ENCODE data around the gene SRPK2. TPM values are rescaled to one million over a fixed set of nuclear protein-coding genes. Genes with fewer than 3 reads are reported as not detected.
A peak's percentile ranks its signal among the peaks of the same experiment; 100 is the strongest.
"Not testable (repeated sequence)": the region's sequence is repeated elsewhere in the genome, so short reads cannot be mapped to it uniquely, and the experiment has no call there.

The SRPK2 gene
- total and polyA plus RNA-seq, 3 donors from 2014 or later = 181 to 293 (median 226) TPM

GRCh38 chr7:105330526-105330925, 58.2 kb downstream of the SRPK2 start:
- Histone ChIP-seq H3K4me1 (no peaks in the 10 kb centered on the region), H3K27me3 (no peaks in the 10 kb centered on the region), H3K27ac (no peak overlapping the region), H3K36me3 (ENCODE audit: low read depth, missing control alignments) (no peaks in the 10 kb centered on the region), H3K9me3 (no peaks in the 10 kb centered on the region), H3K4me3 (no peak overlapping the region)
- TF ChIP-seq, protein P1, sequence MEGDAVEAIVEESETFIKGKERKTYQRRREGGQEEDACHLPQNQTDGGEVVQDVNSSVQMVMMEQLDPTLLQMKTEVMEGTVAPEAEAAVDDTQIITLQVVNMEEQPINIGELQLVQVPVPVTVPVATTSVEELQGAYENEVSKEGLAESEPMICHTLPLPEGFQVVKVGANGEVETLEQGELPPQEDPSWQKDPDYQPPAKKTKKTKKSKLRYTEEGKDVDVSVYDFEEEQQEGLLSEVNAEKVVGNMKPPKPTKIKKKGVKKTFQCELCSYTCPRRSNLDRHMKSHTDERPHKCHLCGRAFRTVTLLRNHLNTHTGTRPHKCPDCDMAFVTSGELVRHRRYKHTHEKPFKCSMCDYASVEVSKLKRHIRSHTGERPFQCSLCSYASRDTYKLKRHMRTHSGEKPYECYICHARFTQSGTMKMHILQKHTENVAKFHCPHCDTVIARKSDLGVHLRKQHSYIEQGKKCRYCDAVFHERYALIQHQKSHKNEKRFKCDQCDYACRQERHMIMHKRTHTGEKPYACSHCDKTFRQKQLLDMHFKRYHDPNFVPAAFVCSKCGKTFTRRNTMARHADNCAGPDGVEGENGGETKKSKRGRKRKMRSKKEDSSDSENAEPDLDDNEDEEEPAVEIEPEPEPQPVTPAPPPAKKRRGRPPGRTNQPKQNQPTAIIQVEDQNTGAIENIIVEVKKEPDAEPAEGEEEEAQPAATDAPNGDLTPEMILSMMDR (IDR thresholded peaks at IDR 0.05) = no peak
- no peak for TF ChIP-seq POLR2A (IDR thresholded peaks at IDR 0.05)
- 75 to 76% methylated on average over 3 of the region's 3 CpGs for WGBS, 2 donors
- peak; percentile 13 for DNase-seq
- intact Hi-C loops (cut with DNase I; ENCODE audit: low total_unique reads) = no loop called here

DNA sequence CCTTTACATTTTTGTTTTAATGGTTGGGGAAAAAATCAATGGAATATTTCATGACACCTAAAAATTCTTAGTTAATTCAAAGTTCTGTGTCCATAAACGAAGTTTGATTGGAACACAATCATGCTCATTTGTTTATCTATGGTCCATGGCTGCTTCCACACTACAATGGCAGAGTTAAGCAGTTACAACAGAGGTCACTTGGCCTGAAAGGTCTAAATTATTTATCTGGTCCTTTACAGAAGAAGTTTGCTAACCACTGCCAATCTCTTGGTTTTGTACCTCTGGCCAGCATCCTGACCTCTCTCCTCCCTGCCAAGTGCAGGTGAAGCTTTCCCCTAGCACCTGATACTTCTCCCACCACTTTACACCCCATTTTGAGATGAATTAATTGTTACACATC, 61.5 kb downstream of the SRPK2 start:
- H3K36me3 ChIP-seq (ENCODE audit: low read depth, missing control alignments) = no peaks in the 10 kb centered on the region
- TF ChIP-seq, protein P1 (IDR thresholded peaks at IDR 0.05) = no peak
- TF ChIP-seq POLR2A (IDR thresholded peaks at IDR 0.05) = no peak
- no peak overlapping the region for H3K4me3 ChIP-seq
- no peak overlapping the region for H3K27ac ChIP-seq
- intact Hi-C loops (cut with DNase I; ENCODE audit: low total_unique reads) = no loop called here
- no peaks in the 10 kb centered on the region for H3K27me3 ChIP-seq
- no peaks in the 10 kb centered on the region for H3K9me3 ChIP-seq
- WGBS, 2 donors = 63 to 76% methylated on average over 1 of the region's 1 CpG
- DNase-seq = no peak
- H3K4me1 ChIP-seq = no peaks in the 10 kb centered on the region

DNA sequence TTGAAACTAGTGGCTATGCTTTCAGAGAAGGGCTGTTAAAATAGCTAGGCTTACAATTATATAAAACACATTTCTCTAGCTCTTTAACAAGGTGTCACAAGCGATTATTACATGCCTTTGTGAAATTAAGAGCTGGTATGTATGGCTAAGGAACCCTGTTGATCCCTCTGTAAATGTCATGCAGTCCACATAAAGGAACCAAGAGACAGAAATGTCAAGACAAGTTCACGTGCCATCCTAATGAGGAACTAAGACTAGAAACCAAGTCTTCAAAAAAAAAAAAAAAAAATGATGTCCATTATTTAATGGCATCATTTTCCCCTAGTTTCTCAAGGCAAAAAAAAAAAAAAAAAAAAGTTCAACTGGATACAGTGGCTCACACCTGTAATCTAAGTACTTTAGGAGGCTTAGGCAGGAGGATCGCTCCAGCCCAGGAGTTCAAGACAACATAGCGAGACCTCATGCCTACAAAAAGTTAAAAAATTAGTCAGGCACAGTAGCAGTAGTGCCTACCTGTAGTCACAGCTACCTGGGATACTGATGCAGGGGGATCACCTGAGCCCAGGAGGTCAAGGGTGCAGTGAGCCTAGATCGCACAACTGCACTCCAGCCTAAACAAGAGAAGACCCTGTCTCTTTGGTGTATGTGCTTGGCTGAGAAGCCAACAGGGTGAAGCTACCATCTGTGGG, 63.4 kb downstream of the SRPK2 start:
- Histone ChIP-seq H3K27me3 (no peaks in the 10 kb centered on the region), H3K36me3 (ENCODE audit: low read depth, missing control alignments) (no peaks in the 10 kb centered on the region), H3K4me3 (no peak overlapping the region), H3K4me1 (no peaks in the 10 kb centered on the region), H3K9me3 (no peaks in the 10 kb centered on the region), H3K27ac (no peak overlapping the region)
- 86 to 87% methylated on average over 5 of the region's 5 CpGs for WGBS, 2 donors
- intact Hi-C loops (cut with DNase I; ENCODE audit: low total_unique reads) = no loop called here
- TF ChIP-seq POLR2A (IDR thresholded peaks at IDR 0.05) = no peak
- TF ChIP-seq, protein P1 (IDR thresholded peaks at IDR 0.05) = no peak
- no peak for DNase-seq

- DNase-seq; H3K36me3 ChIP-seq (ENCODE audit: low read depth, missing control alignments); H3K4me1 ChIP-seq; H3K27ac ChIP-seq; H3K27me3 ChIP-seq; intact Hi-C loops (cut with DNase I; ENCODE audit: low total_unique reads); H3K4me3 ChIP-seq; H3K9me3 ChIP-seq: not testable (repeated sequence)
- WGBS, 2 donors = 92 to 95% methylated on average over 8 of the region's 8 CpGs
Measured at GRCh38 chr7:105324606-105325005, 64.1 kb downstream of the SRPK2 start.

GRCh38 chr7:105323366-105323765, 65.4 kb downstream of the SRPK2 start:
- H3K4me1 ChIP-seq = no peaks in the 10 kb centered on the region
- H3K27ac ChIP-seq = no peak overlapping the region
- no peaks in the 10 kb centered on the region for H3K27me3 ChIP-seq
- H3K36me3 ChIP-seq (ENCODE audit: low read depth, missing control alignments) = no peaks in the 10 kb centered on the region
- DNase-seq = no peak
- intact Hi-C loops (cut with DNase I; ENCODE audit: low total_unique reads) = no loop called here
- H3K9me3 ChIP-seq = no peaks in the 10 kb centered on the region
- 64 to 72% methylated on average over 1 of the region's 1 CpG for WGBS, 2 donors
- TF ChIP-seq POLR2A (IDR thresholded peaks at IDR 0.05) = no peak
- TF ChIP-seq, protein P1 (IDR thresholded peaks at IDR 0.05) = no peak
- H3K4me3 ChIP-seq = no peak overlapping the region

Data from testis (tissue), 3 donors.